Hepatocyte (in vitro differentiated cells): ENCODE results near the gene BIRC2. TPM values are rescaled to one million over a fixed set of nuclear protein-coding genes. Genes with fewer than 3 reads are reported as not detected.

Experiments
- DNase-seq: peaks from one replicate; pipeline ENCODE4 v3.0.0-alpha.2; 2016; ENCODE audit warnings: low spot score
- H2AFZ ChIP-seq: fragments of 200-600 bp; sonication (generic); 2 replicates; pipeline ENCODE4 v1.6.0; 2016; ENCODE audit warnings: antibody characterized with exemption, mild to moderate bottlenecking
- H3K27ac ChIP-seq: fragments of 200-600 bp; sonication (generic); 2 replicates; pipeline ENCODE4 v1.5.1; 2016; ENCODE audit warnings: mild to moderate bottlenecking
- H3K27me3 ChIP-seq: fragments of 200-600 bp; sonication (generic); 2 replicates; pipeline ENCODE4 v1.6.1; 2016
- H3K36me3 ChIP-seq: fragments of 200-600 bp; sonication (generic); replicated peaks from 2 replicates; pipeline ENCODE4 v1.5.1; 2016; ENCODE audit warnings: low read depth; ENCODE audit not compliant: insufficient read depth
- H3K4me1 ChIP-seq: fragments of 200-600 bp; sonication (generic); 2 replicates; pipeline ENCODE4 v1.5.1; 2016; ENCODE audit warnings: mild to moderate bottlenecking, moderate library complexity; ENCODE audit not compliant: insufficient read depth
- H3K4me2 ChIP-seq: fragments of 200-600 bp; sonication (generic); 2 replicates; pipeline ENCODE4 v1.6.0; 2016
- H3K4me3 ChIP-seq: fragments of 200-600 bp; sonication (generic); 2 replicates; pipeline ENCODE4 v1.5.1; 2016; ENCODE audit warnings: mild to moderate bottlenecking
- H3K79me2 ChIP-seq: fragments of 200-600 bp; sonication (generic); 2 replicates; pipeline ENCODE4 v1.6.0; 2017; ENCODE audit warnings: mild to moderate bottlenecking
- H3K9me2 ChIP-seq: fragments of 200-600 bp; sonication (generic); replicated peaks from 2 replicates; pipeline ENCODE4 v1.6.0; 2017; ENCODE audit warnings: mild to moderate bottlenecking; ENCODE audit not compliant: insufficient read depth
- H3K9me3 ChIP-seq: fragments of 200-600 bp; sonication (generic); 2 replicates; pipeline ENCODE4 v1.5.1; 2016; ENCODE audit warnings: low read depth, mild to moderate bottlenecking
- H4K20me1 ChIP-seq: fragments of 200-600 bp; sonication (generic); 2 replicates; pipeline ENCODE4 v1.6.0; 2016; ENCODE audit warnings: mild to moderate bottlenecking; ENCODE audit not compliant: insufficient read depth, poor library complexity, severe bottlenecking
- EZH2 ChIP-seq: fragments of 200-600 bp; sonication (generic); IDR thresholded peaks from 2 replicates; pipeline ENCODE4 v1.6.1; 2016; ENCODE audit warnings: antibody characterized with exemption, mild to moderate bottlenecking, borderline replicate concordance
- EZH2phosphoT487 ChIP-seq: fragments of 200-600 bp; sonication (generic); IDR thresholded peaks from one replicate; pipeline ENCODE4 v1.6.1; 2018; ENCODE audit warnings: antibody characterized with exemption, mild to moderate bottlenecking, low read depth, moderate library complexity; ENCODE audit not compliant: unreplicated experiment, severe bottlenecking
- WGBS: methylation state at CpG from one replicate; pipeline ENCODE4 v1.1.6; 2016; ENCODE audit warnings: low lambda C conversion rate; ENCODE audit errors: missing lambda C conversion rate; 5-methylcytosine and 5-hydroxymethylcytosine counted together
- polyA plus RNA-seq: library from polyadenylated mRNA; unstranded; fragments of >200 nt; fragmentation: Nextera tagmentation; extraction: Ambion mirVana; gene quantifications from 2 replicates; pipeline ENCODE4 v1.2.1, GENCODE V29; 2016
- total RNA-seq: library from RNA; depleted of rRNA; stranded (reverse); fragments of >200 nt; gene quantifications from 2 replicates; pipeline ENCODE4 v1.2.3, GENCODE V29; 2014
- TF ChIP-seq, protein P1 (sequence below): fragments of 200-600 bp; sonication (generic); IDR thresholded peaks from 2 replicates; pipeline ENCODE4 v1.5.1; 2016; ENCODE audit warnings: antibody characterized with exemption, mild to moderate bottlenecking; ENCODE audit not compliant: poor library complexity

The BIRC2 gene
- total and polyA plus RNA-seq, 2 experiments from 2014 or later, result 37.7 to 85.7 TPM

DNA sequence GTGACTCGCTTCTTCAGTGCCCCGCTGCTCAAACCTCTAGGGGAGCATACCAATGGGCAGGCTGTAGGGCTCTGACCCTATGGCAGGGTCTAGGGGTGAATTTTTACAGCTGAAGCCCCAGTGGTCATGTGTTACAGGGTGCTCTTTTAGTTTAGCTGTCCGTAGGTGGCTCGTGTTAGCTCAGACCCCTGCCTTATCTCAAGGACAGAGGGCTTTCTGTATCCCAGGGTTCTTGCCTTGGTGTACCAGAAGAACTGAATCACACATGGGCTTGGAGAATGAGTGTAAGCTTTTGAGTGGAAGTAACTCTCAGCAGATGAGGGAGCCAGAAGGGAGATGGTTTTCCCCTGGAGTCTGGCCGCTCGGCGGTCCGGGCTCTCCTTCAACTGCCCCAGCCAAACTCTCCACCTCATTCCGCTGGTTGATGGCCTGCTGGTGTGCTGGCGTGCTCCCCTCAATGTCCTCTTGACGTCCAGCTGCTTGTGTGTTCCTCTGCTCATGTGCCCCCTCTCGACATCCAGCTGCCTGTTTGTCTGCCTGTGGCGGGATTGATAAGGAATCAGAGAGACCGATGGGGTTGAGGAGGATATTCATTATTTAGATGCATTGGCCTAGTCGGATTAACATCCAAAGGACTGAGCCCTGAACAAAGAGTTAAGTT lies 37.5 kb downstream of the BIRC2 start:
- H2AFZ ChIP-seq, result no peak overlapping the region
- WGBS, result 58% methylated on average over 15 of the region's 15 CpGs
- DNase-seq, result no peak
- no peaks in the 10 kb centered on the region for H3K36me3 ChIP-seq
- H4K20me1 ChIP-seq, result no peaks in the 10 kb centered on the region
- TF ChIP-seq, protein P1, sequence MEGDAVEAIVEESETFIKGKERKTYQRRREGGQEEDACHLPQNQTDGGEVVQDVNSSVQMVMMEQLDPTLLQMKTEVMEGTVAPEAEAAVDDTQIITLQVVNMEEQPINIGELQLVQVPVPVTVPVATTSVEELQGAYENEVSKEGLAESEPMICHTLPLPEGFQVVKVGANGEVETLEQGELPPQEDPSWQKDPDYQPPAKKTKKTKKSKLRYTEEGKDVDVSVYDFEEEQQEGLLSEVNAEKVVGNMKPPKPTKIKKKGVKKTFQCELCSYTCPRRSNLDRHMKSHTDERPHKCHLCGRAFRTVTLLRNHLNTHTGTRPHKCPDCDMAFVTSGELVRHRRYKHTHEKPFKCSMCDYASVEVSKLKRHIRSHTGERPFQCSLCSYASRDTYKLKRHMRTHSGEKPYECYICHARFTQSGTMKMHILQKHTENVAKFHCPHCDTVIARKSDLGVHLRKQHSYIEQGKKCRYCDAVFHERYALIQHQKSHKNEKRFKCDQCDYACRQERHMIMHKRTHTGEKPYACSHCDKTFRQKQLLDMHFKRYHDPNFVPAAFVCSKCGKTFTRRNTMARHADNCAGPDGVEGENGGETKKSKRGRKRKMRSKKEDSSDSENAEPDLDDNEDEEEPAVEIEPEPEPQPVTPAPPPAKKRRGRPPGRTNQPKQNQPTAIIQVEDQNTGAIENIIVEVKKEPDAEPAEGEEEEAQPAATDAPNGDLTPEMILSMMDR, result no peak
- TF ChIP-seq EZH2 (no peak), EZH2phosphoT487 (no peak)
- H3K4me1 ChIP-seq, result peaks cover 27% of the 10 kb centered on the region
- no peak overlapping the region for H3K4me3 ChIP-seq
- no peaks in the 10 kb centered on the region for H3K9me2 ChIP-seq
- H3K4me2 ChIP-seq, result peak overlapping the region; percentile 65
- H3K27ac ChIP-seq, result peak overlapping the region; percentile 89
- H3K79me2 ChIP-seq, result peaks cover 4% of the 10 kb centered on the region
- no peaks in the 10 kb centered on the region for H3K27me3 ChIP-seq
- no peaks in the 10 kb centered on the region for H3K9me3 ChIP-seq

DNA sequence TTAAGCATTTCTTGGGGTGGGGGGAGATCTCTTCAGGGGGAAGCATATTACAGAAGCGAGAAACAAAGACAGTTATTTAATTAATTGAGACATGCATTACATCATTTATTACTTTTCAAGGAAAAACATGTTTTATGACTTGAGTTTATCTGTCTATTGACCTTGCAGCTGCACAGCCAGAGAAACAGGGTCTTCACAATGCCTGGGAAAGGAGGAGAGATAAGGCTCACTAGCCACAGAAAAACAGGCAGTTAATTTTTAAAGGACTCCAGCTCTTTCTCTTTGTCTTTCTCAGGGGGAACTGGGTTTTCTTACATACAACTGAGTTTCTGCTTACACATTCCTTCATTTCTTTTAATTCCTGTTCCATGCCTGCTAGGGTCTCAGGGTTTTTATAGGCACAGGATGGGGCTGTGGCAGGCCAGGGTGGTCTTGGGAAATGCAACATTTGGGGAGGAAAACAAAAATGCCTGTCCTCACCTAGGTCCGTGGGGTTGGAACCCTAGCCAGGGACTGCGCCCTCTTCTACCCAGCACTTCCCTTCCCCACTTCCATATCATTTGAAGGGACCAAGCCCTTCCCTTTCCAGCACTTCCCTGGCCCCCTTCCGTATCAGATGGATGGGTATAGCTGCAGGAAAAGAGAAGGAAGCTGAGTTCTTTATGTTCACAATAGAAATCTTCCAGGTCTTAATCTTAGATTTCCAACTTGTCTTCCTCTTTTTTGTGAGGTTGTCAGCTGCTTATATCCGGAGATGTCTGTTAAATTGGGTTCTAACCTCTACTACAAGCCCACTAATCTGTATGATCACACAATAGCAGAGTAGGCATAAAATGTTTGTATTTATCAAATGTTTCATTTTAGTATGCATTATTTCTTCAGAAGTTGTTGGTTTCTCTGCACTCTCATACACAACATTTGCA lies 38.3 kb downstream of the BIRC2 start:
- H4K20me1 ChIP-seq, result no peaks in the 10 kb centered on the region
- no peak overlapping the region for H2AFZ ChIP-seq
- no peaks in the 10 kb centered on the region for H3K27me3 ChIP-seq
- H3K9me3 ChIP-seq, result no peaks in the 10 kb centered on the region
- TF ChIP-seq EZH2 (no peak), EZH2phosphoT487 (no peak)
- TF ChIP-seq, protein P1, result no peak
- DNase-seq, result no peak
- peaks cover 7% of the 10 kb centered on the region for H3K79me2 ChIP-seq
- H3K4me1 ChIP-seq, result peaks cover 27% of the 10 kb centered on the region
- no peaks in the 10 kb centered on the region for H3K36me3 ChIP-seq
- WGBS, result 48% methylated on average over 5 of the region's 5 CpGs
- no peaks in the 10 kb centered on the region for H3K9me2 ChIP-seq
- H3K27ac ChIP-seq, result peak overlapping the region; percentile 89
- H3K4me2 ChIP-seq, result peak overlapping the region; percentile 65
- H3K4me3 ChIP-seq, result no peak overlapping the region

DNA sequence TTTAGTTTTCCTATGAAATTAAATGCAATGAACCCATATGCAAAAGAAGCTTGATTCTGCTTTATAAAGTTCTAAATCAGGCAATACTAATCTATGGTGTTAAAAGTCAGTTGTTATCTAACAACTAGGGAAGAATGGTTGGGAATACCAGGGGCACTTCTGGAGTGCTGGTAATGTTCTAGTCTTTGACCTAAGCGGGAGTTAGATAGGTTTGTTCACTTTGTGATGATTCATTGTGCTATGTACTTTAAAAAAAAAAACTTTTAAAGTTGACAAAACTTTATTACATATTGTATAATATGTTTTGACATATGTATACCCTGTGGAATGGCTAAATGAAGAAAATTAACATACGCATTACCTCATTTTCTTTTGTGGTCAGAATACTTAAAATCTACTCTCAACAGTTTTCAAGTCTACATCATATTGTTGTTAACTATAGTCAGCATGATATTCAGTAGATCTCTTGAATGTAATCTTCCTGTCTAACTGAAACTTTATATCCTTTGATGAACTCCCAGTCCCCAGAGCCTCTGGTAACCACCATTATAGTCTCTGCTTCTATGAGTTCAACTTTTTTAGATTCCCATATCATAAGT lies 39.2 kb downstream of the BIRC2 start:
- H3K79me2 ChIP-seq, result peaks cover 12% of the 10 kb centered on the region
- no peak for TF ChIP-seq EZH2phosphoT487
- TF ChIP-seq, protein P1, result no peak
- TF ChIP-seq EZH2, result no peak
- H3K4me3 ChIP-seq, result no peak overlapping the region
- H3K4me2 ChIP-seq, result peak overlapping the region; percentile 65
- WGBS, result 62% methylated on average over 2 of the region's 2 CpGs
- peak overlapping the region; percentile 89 for H3K27ac ChIP-seq
- H2AFZ ChIP-seq, result no peak overlapping the region
- no peak for DNase-seq
- no peaks in the 10 kb centered on the region for H3K9me3 ChIP-seq
- no peaks in the 10 kb centered on the region for H4K20me1 ChIP-seq
- H3K27me3 ChIP-seq, result no peaks in the 10 kb centered on the region
- no peaks in the 10 kb centered on the region for H3K9me2 ChIP-seq
- peaks cover 27% of the 10 kb centered on the region for H3K4me1 ChIP-seq
- H3K36me3 ChIP-seq, result no peaks in the 10 kb centered on the region
